ENCODE results near the gene AOPEP.
"Not testable (repeated sequence)": the region's sequence is repeated elsewhere in the genome, so short reads cannot be mapped to it uniquely, and the experiment has no call there.

The AOPEP gene

GRCh38 chr9:94922691-94923107 lies 196.2 kb downstream of the AOPEP start:
- no peak for DNase-seq

GRCh38 chr9:94923326-94924089 lies 197.0 kb downstream of the AOPEP start:
- no peak for DNase-seq

DNA sequence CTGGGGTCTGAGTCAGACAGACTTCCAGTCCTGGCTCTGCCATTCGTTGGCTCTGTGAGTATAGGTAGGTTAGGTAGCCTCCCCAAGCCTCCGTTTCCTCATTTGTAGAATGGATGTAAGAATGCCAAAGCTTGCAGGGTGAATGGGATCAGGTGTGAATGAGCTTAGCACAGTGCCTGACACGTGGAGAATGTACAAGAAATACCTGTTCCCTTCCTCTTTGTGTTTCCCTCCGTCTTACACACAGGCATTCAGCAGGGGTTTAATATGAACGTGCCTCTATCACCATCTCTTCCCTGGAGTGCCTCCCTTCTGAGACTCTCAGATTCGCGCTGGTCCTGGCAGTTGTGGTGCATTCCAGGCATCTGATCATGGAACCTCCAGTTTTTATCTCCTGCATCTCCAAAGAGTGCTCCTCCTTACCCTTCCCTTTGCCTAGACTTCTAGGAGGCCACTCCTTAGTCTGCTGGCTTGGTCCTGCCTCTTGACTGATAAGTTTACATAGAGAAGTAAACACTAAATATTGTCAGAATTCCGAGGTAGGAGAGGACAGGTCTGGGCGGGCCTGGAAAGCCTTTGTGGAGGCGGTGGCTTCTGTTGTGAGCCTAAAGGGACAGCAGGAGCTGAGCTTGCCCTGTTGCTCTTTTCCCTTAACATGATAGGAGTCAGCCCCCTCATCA lies 199.4 kb downstream of the AOPEP start:
- DNase-seq = no peak

DNA sequence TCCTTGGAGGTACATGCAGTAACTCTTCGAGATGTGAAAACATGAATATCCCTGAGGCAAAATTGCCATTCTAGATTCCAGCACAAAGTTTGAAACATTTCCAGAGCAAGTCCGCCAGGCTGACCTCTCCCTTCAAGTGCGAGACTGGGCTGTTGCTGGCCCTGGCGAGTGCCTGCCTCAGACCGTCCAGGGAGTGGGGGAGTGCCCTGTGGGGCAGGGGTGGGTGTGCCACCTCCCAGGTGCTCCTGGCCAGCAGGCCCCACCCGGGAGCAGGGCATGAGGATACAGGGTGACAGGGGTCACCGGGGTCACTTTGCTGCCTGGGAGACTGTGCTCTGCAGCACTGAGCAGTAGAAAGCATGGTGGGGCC lies 199.9 kb downstream of the AOPEP start:
- no peak for DNase-seq

DNA sequence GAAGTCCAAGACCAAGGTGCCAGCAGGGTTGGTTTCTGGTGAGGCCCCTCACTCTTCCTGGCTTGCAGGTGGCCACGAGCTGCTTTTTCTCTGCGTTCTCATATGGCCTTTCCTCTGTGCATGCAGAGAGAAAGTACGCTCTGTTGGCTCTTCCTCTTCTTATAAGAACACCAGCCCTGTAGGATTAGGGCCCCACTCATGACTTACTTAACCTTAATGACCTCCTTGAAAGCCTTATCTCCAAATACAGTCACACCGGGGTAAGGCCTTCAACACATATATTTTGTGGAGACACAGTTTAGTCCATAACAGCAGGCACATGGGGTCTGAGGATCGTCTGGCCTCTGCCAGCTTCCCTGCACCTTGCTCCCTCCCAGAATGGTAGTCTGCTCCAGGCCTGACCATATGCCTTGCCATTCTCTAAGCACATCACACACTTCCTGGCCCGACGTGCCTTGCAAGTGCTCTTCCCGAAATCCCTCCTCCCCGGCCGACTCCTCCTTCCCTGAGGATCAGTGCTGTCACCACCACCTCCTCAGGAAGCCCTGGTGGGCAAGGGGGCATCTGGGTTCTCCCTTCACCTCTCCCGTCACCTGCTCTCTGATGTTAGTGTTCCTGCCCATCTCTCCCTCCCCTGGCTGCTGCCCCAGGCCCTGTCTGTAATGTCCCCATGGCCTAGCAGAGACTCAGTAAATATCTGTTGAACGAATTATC lies 200.7 kb downstream of the AOPEP start:
- no peak for DNase-seq

- no peak for DNase-seq
These were observed 201.5 kb downstream of the AOPEP start for GRCh38 chr9:94927762-94928670.

- no peak for DNase-seq
These were observed 202.3 kb downstream of the AOPEP start for GRCh38 chr9:94928691-94929368.

DNA sequence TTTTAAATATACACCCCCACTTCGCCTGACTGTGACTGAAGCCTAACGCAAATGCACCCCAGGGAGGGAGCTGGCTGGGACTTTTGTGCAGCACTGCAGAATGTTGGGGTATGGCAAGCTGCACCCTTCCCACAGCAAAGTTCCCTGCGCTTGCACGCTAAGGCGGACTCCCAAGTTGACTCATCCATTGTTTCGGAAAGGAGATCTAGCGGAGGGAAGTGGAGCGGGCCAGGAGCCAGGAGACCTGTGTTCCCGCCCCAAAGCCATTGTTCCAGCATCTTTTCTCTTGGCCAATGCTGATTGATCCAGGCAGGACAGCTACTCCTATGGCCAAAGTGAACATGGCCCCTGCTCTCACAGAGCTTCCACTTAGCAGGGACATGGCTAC lies 202.9 kb downstream of the AOPEP start:
- DNase-seq = no peak

DNA sequence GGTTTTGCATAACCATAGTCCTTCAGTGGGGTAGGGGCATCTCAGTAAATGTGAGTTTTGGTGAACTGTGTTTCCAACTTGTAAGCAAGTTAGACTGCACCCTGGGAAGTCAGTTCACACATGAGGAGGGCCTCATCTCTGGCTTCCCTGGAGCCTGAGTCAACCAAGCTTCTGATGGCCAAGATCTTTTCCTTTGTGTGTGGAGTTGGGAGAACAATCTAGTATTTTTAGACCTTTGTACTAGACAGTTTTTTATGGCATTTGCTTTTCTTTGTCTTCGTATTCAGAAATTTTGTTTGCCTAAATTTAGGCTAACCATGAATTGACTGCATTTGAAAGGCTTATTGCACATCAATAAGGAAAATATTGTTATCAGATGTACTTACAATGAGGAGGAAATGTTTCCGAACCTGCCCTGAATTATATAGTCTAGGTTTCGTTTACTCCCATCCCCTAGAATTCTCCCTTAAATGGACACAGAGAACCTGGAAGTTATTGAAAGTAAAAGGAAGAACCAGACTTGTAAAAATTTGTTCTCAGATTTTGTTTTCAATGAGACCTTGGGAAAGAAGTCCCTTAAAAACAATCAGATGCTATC lies 204.6 kb downstream of the AOPEP start:
- no peak for DNase-seq

DNA sequence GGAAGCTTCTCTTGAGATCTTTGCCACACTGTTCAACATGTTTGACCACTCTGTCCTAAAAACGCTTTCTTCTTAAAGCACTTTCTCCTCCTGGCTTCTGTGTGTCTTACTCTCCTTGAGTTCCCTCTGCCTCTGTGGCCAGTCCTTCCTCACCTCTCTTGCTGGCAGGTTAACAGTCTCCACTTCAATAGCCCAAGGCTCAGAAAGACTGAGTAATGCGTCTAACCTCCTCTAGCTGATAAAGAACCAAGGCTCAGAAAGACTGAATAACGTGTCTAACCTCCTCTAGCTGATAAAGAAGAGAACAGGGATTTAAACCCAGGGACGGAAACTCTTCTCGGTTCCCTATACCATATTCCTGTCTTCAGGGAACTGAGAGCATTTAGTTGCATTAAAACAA lies 205.2 kb downstream of the AOPEP start:
- DNase-seq = no peak

DNA sequence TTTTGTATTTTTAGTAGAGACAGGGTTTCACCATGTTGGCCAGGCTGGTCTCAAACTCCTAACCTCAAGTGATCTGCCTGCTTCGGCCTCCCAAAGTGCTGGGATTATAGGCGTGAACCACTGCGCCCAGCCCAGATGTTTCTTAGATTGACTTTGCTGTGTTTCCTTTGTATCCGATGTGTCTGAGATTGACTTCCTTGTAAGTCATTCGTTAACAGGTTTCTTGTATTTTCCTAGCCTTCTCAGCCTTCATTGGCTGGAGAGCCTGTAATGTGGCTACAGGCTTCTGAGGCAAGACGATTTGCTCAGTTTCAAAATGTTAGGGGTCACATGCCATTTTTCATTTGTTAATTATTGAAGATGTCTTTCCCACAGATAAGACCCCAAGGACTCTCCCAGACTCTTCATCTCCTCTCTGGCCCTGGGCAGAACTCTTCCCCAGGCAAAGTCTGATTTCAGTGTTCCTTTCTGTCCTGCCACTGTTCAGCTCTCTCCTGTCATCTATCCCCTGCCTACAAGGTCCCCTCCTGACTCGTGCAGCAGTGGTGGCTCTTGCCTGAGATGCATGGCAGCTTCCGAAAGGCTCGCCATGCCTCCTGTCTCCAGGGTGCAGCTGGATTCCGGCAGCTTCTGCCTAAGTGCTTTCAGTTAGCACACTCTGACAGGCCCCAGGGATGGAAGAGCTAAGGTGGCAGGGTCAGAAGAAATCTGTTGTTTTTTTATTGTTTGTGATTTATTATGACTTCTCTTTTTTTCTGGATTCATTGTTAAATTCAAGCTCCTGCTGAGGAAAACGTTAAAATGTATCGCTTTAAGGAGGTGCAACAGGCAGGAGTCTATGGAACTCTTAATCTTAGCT lies 206.4 kb downstream of the AOPEP start:
- no peak for DNase-seq

DNA sequence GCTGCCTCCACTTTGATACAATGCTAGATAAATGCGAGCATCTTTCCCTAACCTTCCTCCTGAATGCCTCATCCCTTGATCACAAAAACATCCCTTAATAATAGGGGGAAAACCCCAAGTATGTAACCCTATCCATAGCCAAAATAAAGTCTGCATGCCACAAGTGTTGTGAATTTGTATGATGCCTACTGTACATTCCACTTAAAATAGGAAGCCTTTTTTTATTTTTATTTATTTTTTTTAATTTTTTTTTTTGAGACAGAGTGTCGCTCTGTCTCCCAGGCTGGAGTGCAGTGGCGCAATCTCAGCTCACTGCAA lies 207.0 kb downstream of the AOPEP start:
- no peak for DNase-seq

- DNase-seq = no peak
These were observed 208.4 kb downstream of the AOPEP start for GRCh38 chr9:94934816-94935328.

GRCh38 chr9:94935396-94935795 lies 208.9 kb downstream of the AOPEP start:
- no peak for DNase-seq

- no peak for DNase-seq
These were observed 209.9 kb downstream of the AOPEP start for GRCh38 chr9:94936419-94936818.

DNA sequence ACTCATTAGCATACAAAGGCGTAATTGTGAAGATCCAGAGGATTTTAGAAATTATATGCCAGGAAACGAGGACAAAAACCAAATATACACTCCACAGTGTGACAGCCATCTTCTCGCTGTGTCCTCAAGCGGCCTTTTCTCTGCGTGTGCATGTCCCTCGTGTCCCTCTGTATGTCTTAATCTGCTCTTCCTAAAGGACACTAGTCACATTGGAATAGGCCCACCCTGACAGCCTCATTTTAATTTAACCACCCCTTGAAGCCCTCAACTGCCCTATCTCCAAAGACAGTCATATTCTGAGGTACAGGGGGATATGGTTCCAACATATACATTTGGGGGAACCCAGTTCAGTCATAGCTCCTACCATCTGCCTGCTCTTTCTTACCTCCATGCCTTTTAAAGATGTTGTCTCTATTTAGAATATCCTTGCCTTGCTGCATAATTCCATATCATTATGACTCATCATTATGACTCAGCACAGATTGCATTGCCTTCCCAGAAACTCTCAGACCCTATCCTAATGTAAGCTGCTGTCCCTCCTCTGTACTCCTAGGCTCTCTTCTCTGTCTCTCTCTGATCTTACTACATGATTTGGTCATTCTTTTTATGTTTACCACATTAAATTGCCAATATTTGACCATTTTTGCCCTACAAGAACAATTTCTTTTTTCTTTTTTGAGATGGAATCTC lies 210.9 kb downstream of the AOPEP start:
- no peak for DNase-seq

GRCh38 chr9:94938384-94938783 lies 211.9 kb downstream of the AOPEP start:
- DNase-seq = no peak

DNA sequence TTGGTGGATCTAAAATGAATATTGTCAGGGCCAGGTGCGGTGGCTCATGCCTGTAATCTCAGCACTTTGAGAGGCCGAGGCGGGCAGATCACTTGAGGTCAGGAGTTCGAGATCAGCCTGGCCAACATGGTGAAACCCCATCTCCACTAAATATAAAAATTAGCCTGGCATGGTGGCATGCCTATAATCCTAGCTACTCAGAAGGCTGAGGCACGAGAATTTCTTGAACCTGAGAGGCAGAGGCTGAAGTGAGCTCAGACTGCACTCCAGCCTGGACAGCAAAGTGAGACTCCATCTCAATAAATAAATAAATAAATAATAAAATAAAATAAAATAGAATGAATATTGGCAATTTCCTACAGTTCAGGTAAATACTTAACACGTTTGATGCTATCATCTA lies 213.8 kb downstream of the AOPEP start:
- not testable (repeated sequence) for DNase-seq

DNA sequence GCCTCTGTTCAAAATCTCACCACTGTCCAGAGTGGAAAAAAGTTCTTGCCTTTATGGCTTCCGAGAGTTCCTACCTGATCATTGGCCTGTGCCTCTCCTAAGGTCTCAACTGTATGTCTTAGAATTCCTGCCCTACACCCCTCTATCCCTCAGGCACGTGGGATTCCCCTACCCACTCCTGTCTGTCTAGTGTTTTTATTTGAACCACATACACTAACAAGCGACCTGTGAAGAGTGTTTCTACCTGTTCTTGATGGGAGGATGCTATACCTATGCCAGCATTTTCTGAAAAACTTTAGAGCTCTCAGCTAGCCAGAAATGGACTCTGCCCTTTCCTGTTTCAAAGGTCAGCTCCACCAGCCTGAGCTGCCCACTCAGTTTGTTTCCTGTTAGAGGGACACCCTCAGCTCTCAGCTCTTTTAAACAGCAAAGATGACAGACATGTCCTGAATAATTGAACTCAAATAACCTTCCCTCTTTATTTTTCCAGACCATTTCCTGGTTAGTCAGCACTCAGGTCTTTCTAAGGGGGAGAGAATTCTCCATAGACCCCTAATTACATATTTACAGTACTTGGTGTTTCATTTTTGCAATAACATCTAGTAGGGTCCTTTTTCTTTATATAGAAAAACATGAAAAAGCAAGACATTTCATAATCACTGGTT lies 214.8 kb downstream of the AOPEP start:
- no peak for DNase-seq

GRCh38 chr9:94944626-94945025 lies 218.1 kb downstream of the AOPEP start:
- DNase-seq = no peak
